Measurements from ENCODE around the gene RCAN2. TPM values are rescaled to one million over a fixed set of nuclear protein-coding genes. Genes with fewer than 3 reads are reported as not detected.
A peak's percentile ranks its signal among the peaks of the same experiment; 100 is the strongest.
"Not testable (repeated sequence)": the region's sequence is repeated elsewhere in the genome, so short reads cannot be mapped to it uniquely, and the experiment has no call there.

The RCAN2 gene
- total and polyA plus RNA-seq, 8 donors = 2.5 to 35.8 (median 3.1) TPM

DNA sequence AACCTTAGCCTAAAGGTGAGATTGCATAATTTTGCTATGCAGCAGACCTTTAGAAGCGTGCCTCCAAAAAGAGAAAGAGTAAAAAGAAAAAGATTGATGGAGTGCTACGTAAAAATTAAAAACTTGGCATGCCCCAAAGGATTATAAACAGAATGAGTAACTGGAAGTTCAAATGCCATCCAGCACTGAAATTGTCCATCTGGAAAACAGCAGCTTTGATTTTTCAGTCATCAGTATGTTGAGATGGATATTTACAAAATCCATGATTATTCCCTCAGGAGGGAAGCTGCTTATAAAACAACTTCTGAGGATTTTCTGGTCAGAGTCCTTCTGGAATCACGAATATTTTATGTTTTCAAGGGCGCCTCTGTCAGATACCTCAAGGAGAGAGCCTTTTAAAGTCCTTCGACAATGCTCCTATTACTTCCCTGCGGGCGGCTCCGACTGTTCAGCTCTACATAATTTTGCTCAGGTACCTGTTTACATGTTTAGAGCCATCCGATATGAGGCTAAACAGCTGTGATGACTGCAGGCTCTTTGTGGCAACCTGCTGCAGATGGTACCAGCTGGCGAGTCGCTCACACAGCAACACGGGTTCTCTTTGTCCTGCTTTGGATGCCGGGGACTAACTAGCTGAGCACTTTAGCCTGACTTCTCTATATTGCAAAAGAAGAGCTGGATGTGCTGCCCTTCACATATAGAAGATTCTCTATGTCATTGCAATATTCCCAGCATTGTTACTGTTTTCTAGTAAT, 83.3 kb downstream of the RCAN2 start:
- H3K4me1 ChIP-seq = peaks cover 0 to 4% of the 10 kb centered on the region in 2 donors
- H3K4me3 ChIP-seq = no peak overlapping the region
- peak in 2 of 4 donors; percentile 59 to 63 for DNase-seq
- no peaks in the 10 kb centered on the region for H3K36me3 ChIP-seq
- no peaks in the 10 kb centered on the region for H3K9me3 ChIP-seq
- intact Hi-C loops (cut with DNase I) = loop anchor here in 1 of 2 donors (10.0 kb wide), 1 partner anchor 183 kb away; no protein-coding TSS in a partner anchor
- TF ChIP-seq, protein P1, sequence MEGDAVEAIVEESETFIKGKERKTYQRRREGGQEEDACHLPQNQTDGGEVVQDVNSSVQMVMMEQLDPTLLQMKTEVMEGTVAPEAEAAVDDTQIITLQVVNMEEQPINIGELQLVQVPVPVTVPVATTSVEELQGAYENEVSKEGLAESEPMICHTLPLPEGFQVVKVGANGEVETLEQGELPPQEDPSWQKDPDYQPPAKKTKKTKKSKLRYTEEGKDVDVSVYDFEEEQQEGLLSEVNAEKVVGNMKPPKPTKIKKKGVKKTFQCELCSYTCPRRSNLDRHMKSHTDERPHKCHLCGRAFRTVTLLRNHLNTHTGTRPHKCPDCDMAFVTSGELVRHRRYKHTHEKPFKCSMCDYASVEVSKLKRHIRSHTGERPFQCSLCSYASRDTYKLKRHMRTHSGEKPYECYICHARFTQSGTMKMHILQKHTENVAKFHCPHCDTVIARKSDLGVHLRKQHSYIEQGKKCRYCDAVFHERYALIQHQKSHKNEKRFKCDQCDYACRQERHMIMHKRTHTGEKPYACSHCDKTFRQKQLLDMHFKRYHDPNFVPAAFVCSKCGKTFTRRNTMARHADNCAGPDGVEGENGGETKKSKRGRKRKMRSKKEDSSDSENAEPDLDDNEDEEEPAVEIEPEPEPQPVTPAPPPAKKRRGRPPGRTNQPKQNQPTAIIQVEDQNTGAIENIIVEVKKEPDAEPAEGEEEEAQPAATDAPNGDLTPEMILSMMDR (IDR thresholded peaks at IDR 0.05) = no peak
- H3K27me3 ChIP-seq = no peaks in the 10 kb centered on the region
- no peak for ATAC-seq
- no peak overlapping the region for H3K27ac ChIP-seq

DNA sequence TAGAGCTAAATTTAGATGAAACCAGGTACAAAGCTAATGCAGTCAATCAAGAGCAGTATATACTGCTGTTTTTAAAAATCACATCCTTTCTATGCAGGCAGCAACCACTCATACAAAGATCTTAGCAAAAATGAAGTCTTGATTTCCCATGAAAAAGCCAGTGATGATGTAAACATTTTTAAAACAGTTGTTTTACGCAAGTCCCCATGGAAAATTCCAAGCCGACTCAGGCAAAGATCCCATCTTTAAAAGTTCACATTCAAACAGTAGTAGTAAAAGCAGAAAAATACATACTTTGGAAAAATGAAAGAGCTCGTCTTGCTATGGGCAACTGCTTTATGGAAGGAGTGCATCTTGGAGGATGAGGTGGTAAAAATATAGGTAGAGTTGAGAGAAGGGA, 84.0 kb downstream of the RCAN2 start:
- H3K27me3 ChIP-seq = no peaks in the 10 kb centered on the region
- no peak overlapping the region for H3K27ac ChIP-seq
- TF ChIP-seq, protein P1 (IDR thresholded peaks at IDR 0.05) = no peak
- H3K4me3 ChIP-seq = no peak overlapping the region
- intact Hi-C loops (cut with DNase I) = loop anchor here in 1 of 2 donors (10.0 kb wide), 1 partner anchor 182 kb away; no protein-coding TSS in a partner anchor
- DNase-seq (peak in 2 of 4 donors; percentile 50 to 67), ATAC-seq (no peak)
- no peaks in the 10 kb centered on the region for H3K36me3 ChIP-seq
- peaks cover 0 to 4% of the 10 kb centered on the region in 2 donors for H3K4me1 ChIP-seq
- no peaks in the 10 kb centered on the region for H3K9me3 ChIP-seq

DNA sequence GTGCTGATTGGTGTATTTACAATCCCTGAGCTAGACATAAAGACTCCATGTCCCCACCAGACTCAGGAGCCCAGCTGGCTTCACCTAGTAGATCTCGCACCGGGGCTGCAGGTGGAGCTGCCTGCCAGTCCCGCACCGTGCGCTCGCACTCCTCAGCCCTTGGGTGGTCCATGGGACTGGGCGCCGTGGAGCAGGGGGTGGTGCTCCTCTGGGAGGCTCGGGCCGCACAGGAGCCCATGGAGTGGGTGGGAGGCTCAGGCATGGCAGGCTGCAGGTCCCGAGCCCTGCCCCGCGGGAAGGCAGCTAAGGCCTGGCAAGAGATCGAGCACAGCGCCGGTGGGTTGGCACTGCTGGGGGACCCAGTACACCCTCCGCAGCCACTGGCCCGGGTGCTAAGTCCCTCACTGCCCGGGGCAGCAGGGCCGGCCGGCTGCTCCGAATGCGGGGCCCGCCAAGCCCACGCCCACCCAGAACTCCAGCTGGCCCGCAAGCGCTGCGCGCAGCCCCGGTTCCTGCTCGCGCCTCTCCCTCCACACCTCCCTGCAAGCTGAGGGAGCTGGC, 85.5 kb downstream of the RCAN2 start:
- not testable (repeated sequence) for H3K9me3 ChIP-seq, DNase-seq, H3K27ac ChIP-seq, H3K4me1 ChIP-seq, H3K27me3 ChIP-seq, ATAC-seq, H3K4me3 ChIP-seq, H3K36me3 ChIP-seq
- intact Hi-C loops (cut with DNase I) = loop anchor here in 1 of 2 donors (10.0 kb wide), 1 partner anchor 181 kb away; no protein-coding TSS in a partner anchor

DNA sequence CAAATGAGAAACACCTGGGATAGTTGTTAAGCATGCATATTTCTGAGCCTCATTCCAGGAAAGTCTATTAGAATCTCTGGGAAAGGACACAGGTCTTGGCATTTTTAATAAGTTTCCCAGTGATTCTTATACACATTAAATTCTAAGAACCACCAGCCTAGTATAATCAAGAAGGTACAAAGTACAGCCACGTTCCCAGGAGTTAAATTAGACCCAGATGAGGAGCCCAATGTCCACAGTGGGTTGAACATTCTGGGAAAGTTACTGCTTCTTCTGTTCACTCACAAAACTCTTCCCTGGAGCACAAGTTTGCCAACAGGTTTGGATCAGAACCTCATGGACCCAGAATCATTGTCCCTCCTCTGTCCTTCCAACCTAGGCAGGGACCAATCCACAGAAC, 90.4 kb downstream of the RCAN2 start:
- no peaks in the 10 kb centered on the region for H3K9me3 ChIP-seq
- no peaks in the 10 kb centered on the region for H3K27me3 ChIP-seq
- TF ChIP-seq, protein P1 (IDR thresholded peaks at IDR 0.05) = no peak
- H3K4me3 ChIP-seq = no peak overlapping the region
- no peaks in the 10 kb centered on the region for H3K4me1 ChIP-seq
- H3K36me3 ChIP-seq = no peaks in the 10 kb centered on the region
- ATAC-seq (no peak), DNase-seq (no peak)
- intact Hi-C loops (cut with DNase I) = loop anchor here in 1 of 2 donors (10.0 kb wide), 1 partner anchor 176 kb away; no protein-coding TSS in a partner anchor
- no peak overlapping the region for H3K27ac ChIP-seq

DNA sequence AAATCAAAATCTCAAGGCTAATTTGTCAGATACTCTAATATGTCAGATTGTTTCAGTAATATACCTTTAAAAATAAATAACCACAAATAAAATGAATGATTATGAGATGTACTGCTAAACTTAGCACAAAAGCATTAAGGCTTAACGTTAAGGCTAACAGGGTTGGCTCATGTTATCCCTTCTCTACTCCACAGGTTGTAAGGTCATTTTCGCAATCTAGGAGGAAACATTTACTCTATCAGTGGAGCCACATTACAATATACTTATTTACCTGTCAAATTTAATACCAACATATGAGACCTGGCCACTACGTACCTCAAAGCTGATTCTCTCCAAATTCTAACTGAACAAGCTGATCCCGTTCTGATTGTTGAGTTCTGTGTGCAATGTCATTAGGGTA, 95.7 kb downstream of the RCAN2 start:
- no peak overlapping the region for H3K27ac ChIP-seq
- DNase-seq = no peak
- H3K36me3 ChIP-seq = no peaks in the 10 kb centered on the region
- no peaks in the 10 kb centered on the region for H3K9me3 ChIP-seq
- intact Hi-C loops (cut with DNase I) = no loop called here
- no peaks in the 10 kb centered on the region for H3K27me3 ChIP-seq
- no peak for ATAC-seq
- H3K4me3 ChIP-seq = no peak overlapping the region
- TF ChIP-seq, protein P1 (IDR thresholded peaks at IDR 0.05) = no peak
- H3K4me1 ChIP-seq = no peaks in the 10 kb centered on the region
